GM23338 (cell line): Measurements from ENCODE around the gene ABI2.

Source experiments
- CREB1 ChIP-seq: fragments of 250-450 bp; sonication (Bioruptor Pico); IDR thresholded peaks from 2 replicates; pipeline ENCODE4 v1.5.0; 2020; ENCODE audit warnings: low read depth, mild to moderate bottlenecking, moderate library complexity
- EZH2 ChIP-seq: fragments of 200-600 bp; sonication (generic); IDR thresholded peaks from one replicate; pipeline ENCODE4 v1.8.0; 2017; ENCODE audit warnings: antibody characterized with exemption, mild to moderate bottlenecking, low read depth; ENCODE audit not compliant: unreplicated experiment
- EZH2phosphoT487 ChIP-seq: fragments of 200-600 bp; sonication (generic); IDR thresholded peaks from one replicate; pipeline ENCODE4 v1.8.1; 2018; ENCODE audit warnings: antibody characterized with exemption; ENCODE audit not compliant: unreplicated experiment
- POLR2AphosphoS5 ChIP-seq: IDR thresholded peaks from 2 replicates; pipeline ENCODE4 v1.6.1; 2016; ENCODE audit warnings: antibody characterized with exemption, low read depth
- REST ChIP-seq: IDR thresholded peaks from one replicate; pipeline ENCODE4 v1.6.1; 2018; ENCODE audit warnings: antibody characterized with exemption; ENCODE audit not compliant: unreplicated experiment
- TF ChIP-seq, protein P1 (sequence below), 2 experiments: fragments of 200-600 bp in 1 of 2; sonication (generic) in 1 of 2; conservative IDR thresholded peaks; 2 replicates each; pipeline versions ENCODE4 v1.5.1 to v1.6.1; 2016 to 2017; ENCODE audit warnings: antibody characterized with exemption in 2 of 2, low read depth in 2 of 2, mild to moderate bottlenecking in 2 of 2, moderate library complexity in 1 of 2

GRCh38 chr2:203346612-203347011 is 18.4 kb downstream of the ABI2 start:
- TF ChIP-seq, protein P1, sequence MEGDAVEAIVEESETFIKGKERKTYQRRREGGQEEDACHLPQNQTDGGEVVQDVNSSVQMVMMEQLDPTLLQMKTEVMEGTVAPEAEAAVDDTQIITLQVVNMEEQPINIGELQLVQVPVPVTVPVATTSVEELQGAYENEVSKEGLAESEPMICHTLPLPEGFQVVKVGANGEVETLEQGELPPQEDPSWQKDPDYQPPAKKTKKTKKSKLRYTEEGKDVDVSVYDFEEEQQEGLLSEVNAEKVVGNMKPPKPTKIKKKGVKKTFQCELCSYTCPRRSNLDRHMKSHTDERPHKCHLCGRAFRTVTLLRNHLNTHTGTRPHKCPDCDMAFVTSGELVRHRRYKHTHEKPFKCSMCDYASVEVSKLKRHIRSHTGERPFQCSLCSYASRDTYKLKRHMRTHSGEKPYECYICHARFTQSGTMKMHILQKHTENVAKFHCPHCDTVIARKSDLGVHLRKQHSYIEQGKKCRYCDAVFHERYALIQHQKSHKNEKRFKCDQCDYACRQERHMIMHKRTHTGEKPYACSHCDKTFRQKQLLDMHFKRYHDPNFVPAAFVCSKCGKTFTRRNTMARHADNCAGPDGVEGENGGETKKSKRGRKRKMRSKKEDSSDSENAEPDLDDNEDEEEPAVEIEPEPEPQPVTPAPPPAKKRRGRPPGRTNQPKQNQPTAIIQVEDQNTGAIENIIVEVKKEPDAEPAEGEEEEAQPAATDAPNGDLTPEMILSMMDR (conservative IDR thresholded peaks at IDR 0.05; ENCODE audit: low read depth in 2 of 2), result no peak
- no peak for TF ChIP-seq EZH2
- no peak for TF ChIP-seq POLR2AphosphoS5
- no peak for TF ChIP-seq EZH2phosphoT487
- TF ChIP-seq REST, result no peak
- no peak for TF ChIP-seq CREB1 (CRISPR knock-in tag)
